ENCODE data around the gene EHBP1. TPM values are rescaled to one million over a fixed set of nuclear protein-coding genes. Genes with fewer than 3 reads are reported as not detected.

Gene EHBP1
- total RNA-seq, 2 donors from 2014 or later: 34.6 to 49.8 TPM

GRCh38 chr2:62795341-62795740, 89.8 kb downstream of the EHBP1 start:
- Histone ChIP-seq H3K4me3 (ENCODE audit: low read length) (no peak overlapping the region), H3K9ac (ENCODE audit: extremely low read depth, low read length, poor library complexity, severe bottlenecking) (no peak overlapping the region), H3K27ac (ENCODE audit: low read depth, low read length) (no peak overlapping the region), H3K4me1 (ENCODE audit: control insufficient read depth, insufficient read depth, low read length) (no peaks in the 10 kb centered on the region), H3K36me3 (ENCODE audit: control insufficient read depth, insufficient read depth, low read length) (no peaks in the 10 kb centered on the region), H3K9me3 (ENCODE audit: control insufficient read depth, low read length) (no peaks in the 10 kb centered on the region), H3K27me3 (ENCODE audit: control insufficient read depth, insufficient read depth, low read length, poor library complexity, severe bottlenecking) (no peaks in the 10 kb centered on the region)
- Mint-ChIP-seq H3K27me3 (ENCODE audit: insufficient read depth) (no peaks in the 10 kb centered on the region), H3K36me3 (ENCODE audit: low read depth) (peaks cover 3% of the 10 kb centered on the region), H3K4me3 (no peak overlapping the region), H3K4me1 (peaks cover 2% of the 10 kb centered on the region), H3K27ac (no peak overlapping the region), H3K9me3 (no peaks in the 10 kb centered on the region)
- TF ChIP-seq CTCF (conservative IDR thresholded peaks at IDR 0.05): no peak
- DNase-seq: no peak

- Histone ChIP-seq H3K4me3 (ENCODE audit: low read length) (no peak overlapping the region), H3K27me3 (ENCODE audit: control insufficient read depth, insufficient read depth, low read length, poor library complexity, severe bottlenecking) (no peaks in the 10 kb centered on the region), H3K9ac (ENCODE audit: extremely low read depth, low read length, poor library complexity, severe bottlenecking) (no peak overlapping the region), H3K4me1 (ENCODE audit: control insufficient read depth, insufficient read depth, low read length) (no peaks in the 10 kb centered on the region), H3K9me3 (ENCODE audit: control insufficient read depth, low read length) (no peaks in the 10 kb centered on the region), H3K27ac (ENCODE audit: low read depth, low read length) (no peak overlapping the region), H3K36me3 (ENCODE audit: control insufficient read depth, insufficient read depth, low read length) (no peaks in the 10 kb centered on the region)
- TF ChIP-seq CTCF (conservative IDR thresholded peaks at IDR 0.05): no peak
- Mint-ChIP-seq H3K36me3 (ENCODE audit: low read depth) (peaks cover 3% of the 10 kb centered on the region), H3K9me3 (no peaks in the 10 kb centered on the region), H3K4me3 (no peak overlapping the region), H3K27me3 (ENCODE audit: insufficient read depth) (no peaks in the 10 kb centered on the region), H3K4me1 (peaks cover 2% of the 10 kb centered on the region), H3K27ac (no peak overlapping the region)
- DNase-seq: no peak
- WGBS, 2 experiments (ENCODE audit: insufficient coverage in 1 of 2, insufficient read length in 1 of 2): 100% methylated on average over 2 of the region's 2 CpGs; no CpG with 5 or more reads in 1 of the 2 experiments
These were observed 91.6 kb downstream of the EHBP1 start for GRCh38 chr2:62797107-62797506.

GRCh38 chr2:62800618-62801017, 95.1 kb downstream of the EHBP1 start:
- H3K4me1 ChIP-seq (ENCODE audit: control insufficient read depth, insufficient read depth, low read length): no peaks in the 10 kb centered on the region

More at GRCh38 chr2:62800618-62801017, 95.1 kb downstream of the EHBP1 start:
- Mint-ChIP-seq H3K9me3 (peaks cover 3% of the 10 kb centered on the region), H3K4me3 (no peak overlapping the region), H3K27ac (no peak overlapping the region), H3K36me3 (ENCODE audit: low read depth) (peaks cover 3% of the 10 kb centered on the region), H3K4me1 (peaks cover 2% of the 10 kb centered on the region), H3K27me3 (ENCODE audit: insufficient read depth) (no peaks in the 10 kb centered on the region)
- no peak overlapping the region for H3K4me3 ChIP-seq (ENCODE audit: low read length)
- no peaks in the 10 kb centered on the region for H3K9me3 ChIP-seq (ENCODE audit: control insufficient read depth, low read length)
- H3K9ac ChIP-seq (ENCODE audit: extremely low read depth, low read length, poor library complexity, severe bottlenecking): no peak overlapping the region
- H3K27me3 ChIP-seq (ENCODE audit: control insufficient read depth, insufficient read depth, low read length, poor library complexity, severe bottlenecking): no peaks in the 10 kb centered on the region
- no peak for DNase-seq
- no peak overlapping the region for H3K27ac ChIP-seq (ENCODE audit: low read depth, low read length)
- TF ChIP-seq CTCF (conservative IDR thresholded peaks at IDR 0.05): no peak
- no peaks in the 10 kb centered on the region for H3K36me3 ChIP-seq (ENCODE audit: control insufficient read depth, insufficient read depth, low read length)

All from endodermal cell (in vitro differentiated cells).